HG03064 (cell line): ENCODE measurements around the gene GSK3A.

ENCODE experiments used
- ATAC-seq: cut with Tn5 transposase; IDR thresholded peaks from one replicate; pipeline ENCODE4 v1.9.1; 2021; ENCODE audit warnings: low read depth; ENCODE audit not compliant: unreplicated experiment

GSK3A gene

GRCh38 chr19:42201489-42202289, 40.7 kb downstream of the GSK3A start:
- ATAC-seq: no peak

DNA sequence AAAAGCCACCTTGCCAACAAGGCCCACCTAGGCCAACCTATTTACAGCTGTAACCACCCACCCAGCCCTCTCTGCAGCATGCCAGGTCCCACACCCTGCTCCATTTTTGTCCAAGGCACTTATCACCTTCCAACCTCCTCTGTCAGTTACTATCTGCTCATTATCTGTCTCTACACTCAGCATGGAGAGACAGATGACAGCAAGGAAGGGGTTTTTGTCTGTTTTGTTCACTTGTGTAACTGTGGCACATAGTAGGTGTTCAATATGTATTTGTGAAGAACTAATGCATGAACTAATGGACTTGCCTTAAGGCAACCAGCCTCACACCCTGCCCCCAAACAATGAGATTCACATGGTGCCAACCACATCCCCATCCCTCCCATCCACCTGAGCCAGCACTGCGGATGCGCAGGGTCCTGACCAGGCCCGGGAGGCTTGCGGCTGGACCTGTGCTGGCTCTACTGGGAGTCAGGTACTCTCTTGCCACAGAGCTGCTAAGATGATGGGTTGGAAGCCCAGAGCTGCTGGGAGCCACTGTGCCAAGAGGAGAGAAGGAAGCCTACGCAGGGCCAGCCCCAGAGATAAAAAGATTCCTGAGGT, 42.2 kb downstream of the GSK3A start:
- no peak for ATAC-seq

DNA sequence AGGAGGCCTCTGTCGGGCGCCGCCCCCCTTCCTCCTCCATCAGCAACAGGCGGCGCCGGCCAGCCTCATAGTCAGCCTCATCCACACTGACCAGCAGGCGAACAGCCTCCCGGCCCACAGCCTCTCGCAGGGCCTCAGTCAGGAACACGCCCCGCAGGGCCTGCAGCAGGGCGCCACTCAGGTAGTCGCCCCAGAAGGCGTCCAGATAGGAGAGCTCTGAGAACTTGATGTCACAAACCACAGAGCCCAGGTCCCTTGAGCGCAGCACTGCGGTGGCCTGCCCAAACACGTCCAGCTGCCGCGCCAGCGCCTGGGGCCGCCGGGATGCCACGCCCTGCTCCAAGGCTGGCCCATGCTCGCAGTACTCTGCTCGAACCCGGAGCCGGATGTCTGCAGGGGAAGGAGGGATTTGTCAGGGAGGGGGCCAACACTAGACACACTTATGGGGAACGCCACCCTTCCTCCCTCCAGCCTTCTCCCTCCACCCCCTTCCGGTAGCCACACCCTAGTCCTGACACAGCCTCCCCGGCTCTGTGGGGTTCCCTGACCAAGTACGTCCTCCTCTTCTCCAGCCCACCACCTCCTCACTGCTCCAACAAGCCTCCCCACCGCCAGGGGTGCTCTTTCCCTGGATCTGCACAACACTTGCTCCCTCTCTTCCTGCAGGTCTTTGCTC, 42.8 kb downstream of the GSK3A start:
- no peak for ATAC-seq

GRCh38 chr19:42198676-42199439, 43.5 kb downstream of the GSK3A start:
- ATAC-seq: no peak

- no peak for ATAC-seq
These were observed 45.0 kb downstream of the GSK3A start for GRCh38 chr19:42197375-42197817.

- no peak for ATAC-seq
These were observed 46.1 kb downstream of the GSK3A start for GRCh38 chr19:42196011-42197001.

GRCh38 chr19:42193706-42194105, 48.7 kb downstream of the GSK3A start:
- ATAC-seq: no peak

DNA sequence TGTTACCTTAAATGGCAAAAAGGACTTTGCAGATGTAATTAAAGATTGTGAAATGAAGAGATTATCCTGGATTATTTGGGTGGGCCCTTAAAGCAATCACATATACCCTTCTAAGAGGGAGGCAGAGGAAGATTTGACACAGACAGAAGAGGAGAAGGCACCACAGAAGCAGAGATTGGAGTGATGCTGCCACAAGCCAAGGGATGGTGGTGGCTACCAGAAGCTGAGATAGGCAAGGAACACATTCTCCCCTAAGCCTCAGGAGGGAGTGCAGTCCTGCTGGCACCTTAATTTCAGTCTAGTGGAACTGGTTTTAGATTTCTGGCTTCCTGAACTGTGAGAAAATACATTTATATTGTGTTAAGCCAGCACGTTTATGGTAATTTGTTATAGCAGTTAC, 49.1 kb downstream of the GSK3A start:
- no peak for ATAC-seq

DNA sequence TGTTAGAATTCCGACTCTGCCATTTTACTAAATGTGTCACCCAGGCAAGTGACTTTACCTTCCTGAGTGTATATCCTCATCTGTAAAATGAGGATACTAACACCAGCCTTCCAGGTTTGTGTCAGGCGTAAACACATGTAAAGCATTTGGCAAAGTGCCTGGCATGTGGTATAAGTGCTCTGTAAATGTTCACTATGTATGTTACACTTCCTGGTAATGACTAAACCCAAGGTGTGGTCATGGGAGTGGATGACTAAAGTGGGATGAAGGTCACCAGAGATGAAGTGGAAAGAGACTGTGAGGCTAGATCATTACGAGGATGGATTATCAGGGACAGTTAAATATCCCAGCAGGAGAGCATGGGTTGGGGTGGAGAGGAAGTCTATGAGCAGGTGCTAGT, 50.5 kb downstream of the GSK3A start:
- no peak for ATAC-seq

DNA sequence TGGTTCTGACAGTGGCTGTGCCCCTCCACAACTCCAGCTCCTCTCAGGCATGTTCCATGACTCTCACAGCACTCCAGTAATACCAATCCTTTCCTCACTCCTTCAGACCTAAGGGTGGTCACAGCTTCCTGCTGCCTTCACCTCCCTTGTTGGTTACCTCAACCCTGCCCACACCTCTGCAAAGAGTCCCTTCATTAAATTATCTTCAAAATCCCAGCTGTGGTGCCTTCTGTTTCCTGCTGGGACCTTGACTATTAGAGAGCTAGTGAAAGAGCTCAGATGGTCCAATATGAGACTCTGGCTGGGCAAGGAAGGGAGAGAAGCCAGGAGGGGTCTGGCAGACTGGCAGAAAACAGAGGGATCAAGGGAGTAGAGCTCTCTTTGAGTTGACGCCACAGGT, 51.1 kb downstream of the GSK3A start:
- ATAC-seq: no peak

DNA sequence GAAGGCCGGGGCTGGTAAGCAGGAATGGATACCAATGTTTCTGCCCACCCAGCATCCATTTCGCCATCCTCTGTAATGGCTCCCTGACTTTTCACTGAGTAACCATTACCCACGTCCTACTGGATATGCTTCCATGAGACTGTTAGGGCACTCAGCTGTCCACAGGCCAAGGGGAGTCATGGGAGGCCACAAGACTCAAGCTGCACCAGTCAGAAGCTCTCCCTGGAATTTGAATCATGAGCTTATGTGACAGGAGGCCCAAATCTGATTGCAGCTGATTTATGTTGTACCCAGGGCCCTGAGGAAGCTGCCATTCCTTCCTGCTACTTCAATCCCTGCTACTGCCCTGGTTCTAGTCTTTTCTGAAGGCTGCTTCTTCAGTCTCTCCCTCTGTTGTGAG, 53.3 kb downstream of the GSK3A start:
- no peak for ATAC-seq

GRCh38 chr19:42188665-42189064, 53.7 kb downstream of the GSK3A start:
- no peak for ATAC-seq

GRCh38 chr19:42185277-42185676, 57.1 kb downstream of the GSK3A start:
- no peak for ATAC-seq

DNA sequence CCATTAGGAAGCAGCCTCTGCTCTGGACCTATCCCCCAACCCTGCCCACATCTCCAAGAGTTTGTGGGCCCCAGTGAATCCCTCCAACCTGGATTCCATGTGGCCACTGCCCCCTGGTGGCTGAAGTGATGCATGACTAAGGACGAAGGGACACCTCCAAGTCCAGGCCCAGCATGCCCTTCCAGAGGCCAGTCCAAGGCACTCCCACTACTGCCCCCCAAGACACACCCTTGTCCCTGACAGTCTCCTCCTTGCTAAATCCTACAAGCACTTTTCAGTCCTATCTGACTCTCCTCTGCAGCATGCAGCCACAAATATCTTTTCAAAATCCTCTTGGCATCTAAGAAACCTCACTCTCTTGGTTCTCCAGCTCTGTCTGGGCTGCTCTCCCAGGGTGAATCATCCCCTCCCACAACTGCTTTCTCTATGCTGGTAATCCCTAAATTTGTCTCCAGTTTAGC, 58.0 kb downstream of the GSK3A start:
- ATAC-seq: no peak
